NOMO-1 (cell line): ENCODE results near the gene HRAS.

Source experiments
- DNase-seq, 2 experiments: peaks; one replicate each; lab custom pipeline; 2025; ENCODE audit not compliant: unreplicated experiment in 2 of 2; lab: John Stamatoyannopoulos, UW

Gene HRAS

GRCh38 chr11:554428-555226, 19.3 kb upstream of the HRAS start:
- peak; percentile 52 to 55 for DNase-seq

- no peak for DNase-seq
Measured at GRCh38 chr11:553988-554340, 18.6 kb upstream of the HRAS start.

GRCh38 chr11:553083-553987, 18.0 kb upstream of the HRAS start:
- DNase-seq: no peak

DNA sequence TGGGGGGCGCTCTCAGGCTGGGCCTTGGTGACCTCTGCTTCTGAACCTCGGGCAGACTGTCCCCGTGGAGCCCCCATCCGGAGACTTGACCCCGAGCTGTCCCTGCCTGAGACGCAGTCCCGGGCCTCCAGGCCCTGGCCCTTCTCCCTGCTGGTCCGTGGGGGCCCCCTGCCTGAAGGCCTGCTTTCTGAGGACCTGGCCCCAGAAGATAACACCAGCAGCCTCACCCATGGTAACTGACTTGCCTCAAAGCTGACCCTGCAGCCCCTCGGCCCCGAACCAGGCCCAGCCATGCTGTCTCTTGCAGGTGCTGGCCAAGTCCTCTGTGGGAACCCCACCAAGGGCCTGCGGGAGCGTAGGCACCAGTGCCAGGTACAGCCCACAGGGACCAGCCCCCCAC, 16.2 kb upstream of the HRAS start:
- no peak for DNase-seq

GRCh38 chr11:551131-551530, 15.8 kb upstream of the HRAS start:
- DNase-seq: no peak

GRCh38 chr11:550746-551085, 15.3 kb upstream of the HRAS start:
- no peak for DNase-seq

DNA sequence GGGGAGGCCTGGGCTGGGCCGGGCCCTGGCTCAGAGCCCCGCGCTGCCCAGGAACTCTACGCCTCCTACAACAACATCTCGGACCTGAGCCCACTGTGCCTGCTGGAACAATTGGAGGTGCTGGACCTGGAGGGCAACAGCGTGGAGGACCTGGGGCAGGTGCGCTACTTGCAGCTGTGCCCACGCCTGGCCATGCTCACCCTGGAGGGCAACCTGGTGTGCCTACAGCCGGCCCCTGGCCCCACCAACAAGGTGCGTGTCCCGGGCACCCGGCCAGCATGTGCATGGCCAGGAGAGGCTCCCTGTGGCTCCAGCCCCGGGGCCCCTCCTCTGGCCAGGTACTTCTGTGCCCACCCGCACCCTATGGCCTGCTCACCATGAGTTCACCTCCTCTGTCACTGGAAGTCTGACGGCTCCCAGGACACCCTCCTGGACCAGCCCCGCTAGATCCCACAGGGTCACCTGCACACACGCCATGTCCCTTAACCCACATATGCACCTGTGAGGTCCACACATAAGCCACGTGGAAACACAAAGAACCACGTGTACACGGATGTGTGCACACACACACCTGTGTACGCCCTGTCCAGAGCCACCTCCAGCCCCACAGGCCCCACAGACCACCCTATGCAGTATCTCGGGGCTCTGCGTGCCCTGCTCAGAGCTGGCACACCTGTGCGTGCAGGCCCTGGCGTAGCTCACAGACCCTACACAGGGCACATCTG, 14.8 kb upstream of the HRAS start:
- DNase-seq: no peak

- no peak for DNase-seq
Measured at GRCh38 chr11:548700-549603, 13.6 kb upstream of the HRAS start.

DNA sequence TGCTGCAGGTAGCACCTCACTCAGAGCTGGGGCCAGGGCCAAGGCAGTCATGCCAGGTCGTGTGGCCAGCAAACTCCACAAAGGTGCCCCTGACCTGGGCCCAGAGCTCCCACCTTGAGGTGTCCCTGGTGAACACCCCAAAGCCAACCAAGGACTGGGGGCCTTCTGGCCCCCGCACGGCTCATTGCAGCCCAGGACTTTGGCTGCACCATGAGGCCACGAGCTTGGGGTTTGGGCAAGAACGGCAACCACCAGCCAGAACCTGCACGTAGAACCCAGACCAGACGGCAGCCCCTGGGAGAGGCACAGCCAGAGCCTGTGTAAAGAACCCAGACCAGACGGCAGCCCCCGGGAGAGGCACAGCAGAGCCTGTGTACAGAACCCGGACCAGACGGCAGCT, 9.8 kb upstream of the HRAS start:
- DNase-seq: no peak

DNA sequence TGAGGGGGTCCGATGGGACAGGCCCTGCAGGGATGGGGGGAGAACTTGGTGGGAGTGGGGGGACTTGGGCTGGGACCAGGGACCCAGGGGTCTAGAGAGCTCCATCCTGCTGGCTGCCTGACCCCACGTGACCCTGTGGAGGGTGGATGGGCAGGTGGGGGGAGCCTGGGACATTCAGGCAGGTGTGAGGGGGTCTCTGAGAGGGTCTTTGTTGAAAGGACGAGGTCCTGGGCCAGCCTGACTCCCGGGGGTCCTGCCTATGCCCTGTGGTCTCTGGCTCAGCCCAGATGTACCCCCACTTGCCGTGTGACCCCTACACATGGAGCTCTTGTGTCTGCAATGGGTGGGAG, 9.4 kb upstream of the HRAS start:
- no peak for DNase-seq

- DNase-seq: no peak
Measured at GRCh38 chr11:541433-541885, 6.1 kb upstream of the HRAS start.

DNA sequence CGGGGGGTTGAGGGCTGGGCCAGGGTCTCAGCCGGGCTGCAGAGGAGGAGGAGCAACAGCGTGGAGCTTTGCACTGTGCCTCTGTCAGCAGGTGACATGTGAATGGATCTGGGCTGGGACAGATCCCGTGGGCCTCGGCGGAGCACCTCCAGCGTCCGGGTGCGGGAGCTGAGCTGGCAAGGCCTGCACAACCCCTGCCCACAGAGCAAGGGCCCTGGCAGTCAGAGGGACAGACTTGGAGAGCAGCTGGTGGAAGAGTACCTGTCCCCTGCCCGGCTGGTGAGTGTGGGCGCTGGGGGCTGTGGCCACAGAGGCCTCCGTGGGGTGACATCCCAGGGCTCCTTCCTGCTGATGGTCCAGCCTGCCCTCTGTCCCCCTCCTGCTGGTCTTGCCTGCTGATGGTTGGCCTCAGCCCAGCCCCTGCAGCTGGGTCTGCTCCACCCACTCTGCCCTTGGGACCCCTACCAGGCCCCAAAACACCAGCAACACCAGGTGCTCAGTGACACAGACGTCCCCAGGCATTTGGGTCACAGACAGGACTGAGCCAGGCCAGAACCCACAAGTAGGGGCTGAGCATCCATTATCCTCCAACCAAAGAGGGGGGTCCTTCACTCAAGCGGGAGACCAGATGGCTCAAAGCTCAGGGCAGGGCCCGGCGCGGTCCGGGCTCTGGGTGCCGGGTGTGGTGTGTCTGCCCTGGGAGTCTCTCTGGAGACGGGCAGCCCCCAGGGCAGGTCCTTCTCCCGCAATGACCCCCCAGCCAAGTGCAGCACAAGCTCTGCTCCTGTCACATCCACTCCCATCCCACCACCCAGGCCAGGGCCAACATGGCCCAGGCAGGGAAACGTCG, 5.4 kb upstream of the HRAS start:
- no peak for DNase-seq

GRCh38 chr11:539971-540481, 4.7 kb upstream of the HRAS start:
- DNase-seq: no peak

DNA sequence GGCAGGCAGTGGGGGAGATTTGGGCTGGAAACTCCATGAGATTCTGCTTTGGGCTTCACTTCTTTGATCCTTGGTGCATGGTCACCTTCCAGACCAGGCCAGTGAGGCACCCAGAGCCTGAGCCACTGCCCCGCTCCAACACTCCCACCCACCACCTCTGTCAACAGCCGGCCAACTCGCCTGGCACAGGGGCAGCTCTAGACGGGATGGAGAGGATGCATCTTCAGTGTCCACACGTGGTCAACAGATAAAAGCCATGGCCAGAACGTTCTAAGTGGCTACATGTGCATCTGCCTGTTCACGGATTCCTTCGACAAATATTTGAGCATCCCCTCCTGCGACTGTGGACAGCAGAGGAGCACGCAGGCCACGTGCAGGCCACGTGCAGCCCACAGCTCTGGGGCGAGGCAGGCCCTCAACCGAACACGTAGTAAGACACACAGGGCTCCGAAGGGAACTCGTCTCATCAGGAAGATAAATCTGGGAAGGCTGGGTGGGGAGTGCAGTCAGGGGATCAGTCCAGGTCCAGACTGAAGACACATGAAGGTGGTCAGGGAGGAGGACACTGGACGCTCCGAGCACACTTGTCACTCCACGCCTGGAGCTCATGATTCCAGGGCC, 3.2 kb upstream of the HRAS start:
- no peak for DNase-seq

GRCh38 chr11:537622-538430, 2.5 kb upstream of the HRAS start:
- DNase-seq: no peak

DNA sequence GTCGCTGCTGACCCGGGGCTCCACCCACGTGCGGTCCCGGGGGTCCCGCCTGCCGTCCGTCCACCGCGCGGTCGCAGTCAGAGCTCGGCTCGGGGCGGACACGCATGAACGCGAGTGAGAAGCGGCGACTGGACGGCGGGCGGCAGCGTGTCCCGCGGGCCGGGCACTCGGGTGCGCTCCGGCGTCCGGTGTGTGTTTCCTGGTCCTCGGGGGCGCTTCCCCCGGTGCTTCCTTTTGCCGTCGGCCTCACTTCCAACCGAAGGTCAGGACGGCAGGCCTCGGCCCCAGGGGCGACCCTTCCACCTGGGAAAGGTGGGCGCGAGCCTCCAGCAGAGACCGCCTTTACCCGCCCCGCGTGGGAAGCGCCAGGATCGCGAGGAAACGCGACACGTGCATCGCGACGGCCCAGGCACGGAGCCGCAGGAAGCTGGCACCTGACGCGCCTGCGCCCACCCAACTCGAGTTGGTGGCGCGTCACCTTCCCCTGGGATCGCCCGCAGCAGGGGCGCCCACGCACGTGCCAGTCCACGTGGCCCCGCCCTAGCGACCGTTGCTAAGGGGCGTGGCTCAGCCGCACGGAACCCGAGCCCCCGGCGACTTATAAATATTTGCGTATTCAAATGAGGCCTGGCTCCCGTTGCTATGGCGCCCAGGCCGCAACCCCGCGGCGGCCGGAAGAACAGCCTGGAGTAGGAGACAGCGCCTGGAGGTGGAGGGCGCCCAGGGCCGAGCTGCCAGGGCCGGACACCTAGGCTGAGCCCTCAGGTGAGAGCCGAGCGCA, 1.7 kb upstream of the HRAS start, which contains the start of gene LRRC56:
Gene LRRC56, plus strand, starts transcription at position 687 of the 781 bp plus-strand sequence. CDS start 3,158 bp downstream, outside the sequence.
- DNase-seq: peak; percentile 77 to 91

- DNase-seq: no peak
Measured at GRCh38 chr11:535210-535518, 212 bp downstream of the HRAS start.
